ENCODE measurements around the gene SNRNP35.

DNA sequence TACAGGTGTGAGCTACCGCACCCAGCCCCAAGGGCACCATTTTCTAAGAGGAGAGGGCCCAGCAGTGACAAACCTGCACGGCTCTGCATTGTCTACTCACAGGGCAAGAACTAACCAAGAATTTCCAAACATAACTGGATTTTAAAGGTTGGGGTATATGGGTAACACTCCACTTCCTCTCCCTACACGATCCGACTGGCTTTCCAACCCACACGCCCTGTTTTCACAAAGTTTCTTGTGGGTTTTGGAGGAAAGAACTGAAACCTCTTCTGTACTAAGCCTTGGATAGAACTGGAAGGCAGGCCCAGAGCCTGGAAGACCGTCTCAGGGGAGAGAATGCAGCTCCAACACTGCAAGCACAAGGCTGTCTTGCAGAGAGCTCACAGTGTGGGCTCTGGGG, 24.9 kb downstream of the SNRNP35 start:
- no peak for TF ChIP-seq POLR2A (IDR thresholded peaks at IDR 0.05)
- TF ChIP-seq, protein P1, sequence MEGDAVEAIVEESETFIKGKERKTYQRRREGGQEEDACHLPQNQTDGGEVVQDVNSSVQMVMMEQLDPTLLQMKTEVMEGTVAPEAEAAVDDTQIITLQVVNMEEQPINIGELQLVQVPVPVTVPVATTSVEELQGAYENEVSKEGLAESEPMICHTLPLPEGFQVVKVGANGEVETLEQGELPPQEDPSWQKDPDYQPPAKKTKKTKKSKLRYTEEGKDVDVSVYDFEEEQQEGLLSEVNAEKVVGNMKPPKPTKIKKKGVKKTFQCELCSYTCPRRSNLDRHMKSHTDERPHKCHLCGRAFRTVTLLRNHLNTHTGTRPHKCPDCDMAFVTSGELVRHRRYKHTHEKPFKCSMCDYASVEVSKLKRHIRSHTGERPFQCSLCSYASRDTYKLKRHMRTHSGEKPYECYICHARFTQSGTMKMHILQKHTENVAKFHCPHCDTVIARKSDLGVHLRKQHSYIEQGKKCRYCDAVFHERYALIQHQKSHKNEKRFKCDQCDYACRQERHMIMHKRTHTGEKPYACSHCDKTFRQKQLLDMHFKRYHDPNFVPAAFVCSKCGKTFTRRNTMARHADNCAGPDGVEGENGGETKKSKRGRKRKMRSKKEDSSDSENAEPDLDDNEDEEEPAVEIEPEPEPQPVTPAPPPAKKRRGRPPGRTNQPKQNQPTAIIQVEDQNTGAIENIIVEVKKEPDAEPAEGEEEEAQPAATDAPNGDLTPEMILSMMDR (IDR thresholded peaks at IDR 0.05): no peak

All from Peyer's patch (tissue), 4 donors.